Chondrocyte (in vitro differentiated cells): ENCODE measurements around the gene RNF207. TPM values are rescaled to one million over a fixed set of nuclear protein-coding genes. Genes with fewer than 3 reads are reported as not detected.
"Not testable (repeated sequence)": the region's sequence is repeated elsewhere in the genome, so short reads cannot be mapped to it uniquely, and the experiment has no call there.

ENCODE experiments used
- DNase-seq: peaks from one replicate; pipeline ENCODE4 v3.0.0; 2021; ENCODE audit warnings: mixed read lengths, low spot score
- H3K27ac Mint-ChIP-seq: one replicate; pipeline ENCODE4 v1.8.0; 2021; ENCODE audit warnings: mild to moderate bottlenecking, moderate library complexity, mixed read lengths; ENCODE audit not compliant: unreplicated experiment
- H3K27me3 Mint-ChIP-seq: 2 replicates; pipeline ENCODE4 v1.8.0; 2021; ENCODE audit warnings: low read depth, mixed read lengths
- H3K36me3 Mint-ChIP-seq: 2 replicates; pipeline ENCODE4 v1.8.0; 2021; ENCODE audit warnings: low read depth, mixed read lengths
- H3K4me1 Mint-ChIP-seq: 2 replicates; pipeline ENCODE4 v1.8.0; 2021; ENCODE audit warnings: low read depth, mild to moderate bottlenecking, mixed read lengths
- H3K4me3 Mint-ChIP-seq: one replicate; pipeline ENCODE4 v1.8.0; 2021; ENCODE audit warnings: mild to moderate bottlenecking, moderate library complexity, mixed read lengths; ENCODE audit not compliant: unreplicated experiment
- H3K9me3 Mint-ChIP-seq: 2 replicates; pipeline ENCODE4 v1.8.0; 2021; ENCODE audit warnings: low read depth, mixed read lengths
- total RNA-seq: library from RNA; stranded (reverse); gene quantifications from 3 replicates; pipeline ENCODE4 v1.2.1, GENCODE V29; 2021
- TF ChIP-seq, protein P1 (sequence below): fragments of 200-600 bp; sonication (generic); IDR thresholded peaks from 2 replicates; pipeline ENCODE4 v1.5.0; 2021; ENCODE audit warnings: antibody characterized with exemption, mild to moderate bottlenecking, moderate library complexity

The RNF207 gene
- total RNA-seq, 1 donor from 2014 or later, result 19.9 TPM

DNA sequence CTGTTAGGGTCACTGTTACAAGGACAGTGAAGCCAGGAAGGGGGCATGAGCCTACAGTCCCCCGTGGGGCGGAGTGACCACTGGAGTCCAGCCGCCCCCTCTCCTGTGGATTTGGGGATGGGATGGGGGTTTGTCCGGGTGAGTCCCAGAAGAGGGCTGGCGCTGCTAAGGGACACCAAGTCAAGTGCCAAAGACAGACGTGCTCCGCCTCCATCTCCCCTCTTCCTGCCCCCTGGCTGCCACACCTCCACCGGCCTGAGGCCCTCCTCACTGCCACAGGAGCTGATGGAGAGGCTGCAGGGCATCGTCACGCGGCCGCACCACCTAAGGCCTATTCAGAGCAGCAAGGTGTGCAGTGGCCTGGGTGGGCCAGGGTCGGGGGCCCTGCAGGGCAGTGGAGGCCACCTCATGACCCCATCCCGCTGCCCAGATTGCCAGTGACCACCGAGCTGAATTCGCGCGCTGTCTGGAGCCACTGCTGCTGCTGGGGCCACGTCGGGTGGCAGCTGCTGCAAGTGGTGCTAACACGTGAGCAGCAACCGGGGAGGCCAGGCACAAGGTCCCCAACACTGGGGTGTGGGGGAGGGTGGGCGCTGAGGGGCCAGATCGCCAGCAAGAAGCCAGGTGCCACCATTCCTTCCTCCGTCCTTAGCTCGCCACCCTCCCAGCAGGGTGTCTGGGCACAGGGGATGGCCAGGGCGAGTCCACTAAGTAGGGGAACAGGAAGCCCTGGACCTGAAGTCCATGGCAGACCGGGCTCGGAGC is 4.9 kb downstream of the RNF207 start:
- no peaks in the 10 kb centered on the region for H3K27me3 Mint-ChIP-seq
- no peak overlapping the region for H3K4me3 Mint-ChIP-seq
- no peaks in the 10 kb centered on the region for H3K9me3 Mint-ChIP-seq
- no peak for DNase-seq
- no peak overlapping the region for H3K27ac Mint-ChIP-seq
- peaks cover 23% of the 10 kb centered on the region for H3K4me1 Mint-ChIP-seq
- TF ChIP-seq, protein P1, sequence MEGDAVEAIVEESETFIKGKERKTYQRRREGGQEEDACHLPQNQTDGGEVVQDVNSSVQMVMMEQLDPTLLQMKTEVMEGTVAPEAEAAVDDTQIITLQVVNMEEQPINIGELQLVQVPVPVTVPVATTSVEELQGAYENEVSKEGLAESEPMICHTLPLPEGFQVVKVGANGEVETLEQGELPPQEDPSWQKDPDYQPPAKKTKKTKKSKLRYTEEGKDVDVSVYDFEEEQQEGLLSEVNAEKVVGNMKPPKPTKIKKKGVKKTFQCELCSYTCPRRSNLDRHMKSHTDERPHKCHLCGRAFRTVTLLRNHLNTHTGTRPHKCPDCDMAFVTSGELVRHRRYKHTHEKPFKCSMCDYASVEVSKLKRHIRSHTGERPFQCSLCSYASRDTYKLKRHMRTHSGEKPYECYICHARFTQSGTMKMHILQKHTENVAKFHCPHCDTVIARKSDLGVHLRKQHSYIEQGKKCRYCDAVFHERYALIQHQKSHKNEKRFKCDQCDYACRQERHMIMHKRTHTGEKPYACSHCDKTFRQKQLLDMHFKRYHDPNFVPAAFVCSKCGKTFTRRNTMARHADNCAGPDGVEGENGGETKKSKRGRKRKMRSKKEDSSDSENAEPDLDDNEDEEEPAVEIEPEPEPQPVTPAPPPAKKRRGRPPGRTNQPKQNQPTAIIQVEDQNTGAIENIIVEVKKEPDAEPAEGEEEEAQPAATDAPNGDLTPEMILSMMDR, result no peak
- peaks cover 8% of the 10 kb centered on the region for H3K36me3 Mint-ChIP-seq

DNA sequence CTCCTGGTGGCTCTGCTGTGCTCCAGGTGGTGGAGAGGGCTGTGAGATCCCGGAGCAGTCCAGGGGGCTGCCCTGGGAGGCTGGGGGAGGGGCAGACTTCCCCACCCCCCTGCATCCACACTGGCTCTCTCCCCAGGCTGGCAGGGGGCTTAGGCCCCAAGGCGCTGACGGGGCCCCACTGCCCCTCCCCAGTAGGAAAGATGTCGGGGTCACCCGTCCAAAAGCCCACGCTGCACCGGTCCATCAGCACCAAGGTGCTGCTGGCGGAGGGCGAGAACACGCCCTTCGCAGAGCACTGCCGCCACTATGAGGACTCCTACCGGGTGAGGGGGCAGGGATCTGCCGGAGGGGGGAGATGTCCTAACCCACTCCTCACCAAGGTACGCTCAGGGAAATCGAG is 5.8 kb downstream of the RNF207 start:
- no peak for DNase-seq
- Mint-ChIP-seq H3K36me3 (peaks cover 11% of the 10 kb centered on the region), H3K27me3 (no peaks in the 10 kb centered on the region), H3K4me3 (no peak overlapping the region), H3K27ac (no peak overlapping the region), H3K4me1 (peaks cover 21% of the 10 kb centered on the region), H3K9me3 (no peaks in the 10 kb centered on the region)
- TF ChIP-seq, protein P1, result no peak

DNA sequence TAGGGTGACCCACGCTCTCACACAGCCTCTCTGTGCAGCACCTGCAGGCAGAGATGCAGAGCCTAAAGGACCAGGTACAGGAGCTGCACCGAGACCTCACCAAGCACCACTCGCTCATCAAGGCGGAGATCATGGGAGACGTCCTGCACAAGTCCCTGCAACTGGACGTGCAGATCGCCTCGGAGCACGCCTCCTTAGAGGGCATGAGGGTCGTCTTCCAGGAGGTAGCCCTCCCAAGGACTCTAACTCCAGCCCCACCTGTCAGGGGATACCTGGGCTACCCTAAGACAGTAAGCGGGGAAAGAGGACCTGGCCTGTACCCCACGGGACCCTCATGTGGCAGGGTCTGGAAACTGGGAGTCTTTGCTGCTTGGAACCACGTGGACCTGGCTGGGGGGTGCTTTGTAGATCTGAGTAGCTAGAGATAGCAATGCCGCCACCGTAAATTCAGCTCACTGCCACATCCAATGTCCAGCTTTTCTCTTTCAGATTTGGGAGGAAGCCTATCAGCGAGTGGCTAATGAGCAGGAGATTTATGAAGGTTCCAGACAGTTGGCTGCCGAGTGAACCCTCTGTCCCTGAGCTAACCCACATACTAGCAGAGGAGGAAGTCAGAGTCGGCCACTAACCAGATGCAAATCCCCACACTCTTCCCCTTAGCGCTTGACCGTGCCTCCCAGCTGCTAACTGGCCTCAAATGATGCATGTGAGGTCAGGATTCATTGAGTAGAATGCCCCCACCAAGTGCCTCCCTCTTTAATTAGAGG is 6.5 kb downstream of the RNF207 start:
- H3K4me3 Mint-ChIP-seq, result no peak overlapping the region
- peaks cover 12% of the 10 kb centered on the region for H3K36me3 Mint-ChIP-seq
- no peak for DNase-seq

DNA sequence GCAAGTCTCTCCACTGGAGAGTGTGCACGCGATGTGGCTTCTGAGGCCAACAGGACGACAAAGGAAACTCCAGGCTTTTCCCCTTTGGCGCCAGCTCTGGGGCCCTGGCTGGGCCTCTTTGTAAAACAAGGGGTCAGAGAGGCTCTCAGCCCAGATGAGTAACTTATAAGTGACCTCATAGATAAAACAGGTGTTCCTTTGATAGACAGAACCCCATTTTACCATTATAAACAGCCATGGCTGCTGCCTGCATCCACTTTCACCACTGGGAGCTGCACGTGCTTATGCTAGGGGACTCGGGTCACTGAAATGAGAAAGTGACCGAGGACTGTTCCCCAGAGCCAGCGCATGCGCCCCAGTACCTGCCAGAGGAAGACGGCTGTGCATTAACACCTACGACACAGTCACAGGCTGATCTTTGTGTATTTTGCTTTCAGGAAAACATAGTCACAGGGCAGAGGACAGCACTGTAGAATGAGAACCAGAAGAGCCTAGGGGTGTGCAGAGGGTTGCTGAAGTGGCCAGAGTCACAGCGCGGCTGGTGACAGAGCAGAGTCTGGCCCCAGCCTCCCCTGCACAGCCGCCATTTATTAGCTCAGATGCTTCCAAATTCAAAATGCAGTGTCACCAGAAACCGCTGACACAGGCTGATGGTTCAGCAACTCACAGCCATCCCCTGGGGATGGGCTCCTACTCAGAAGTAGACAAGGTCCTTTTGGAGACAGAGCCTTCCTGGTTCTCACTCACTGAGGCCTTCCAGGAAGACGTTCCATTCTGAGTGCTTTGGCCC is 12.7 kb downstream of the RNF207 start:
- Mint-ChIP-seq H3K27me3 (no peaks in the 10 kb centered on the region), H3K4me1 (peaks cover 8% of the 10 kb centered on the region), H3K36me3 (peaks cover 13% of the 10 kb centered on the region), H3K4me3 (no peak overlapping the region), H3K27ac (no peak overlapping the region), H3K9me3 (no peaks in the 10 kb centered on the region)
- no peak for DNase-seq
- TF ChIP-seq, protein P1, result no peak

More for the DNA sequence above, 6.5 kb downstream of the RNF207 start:
- H3K4me1 Mint-ChIP-seq, result peaks cover 15% of the 10 kb centered on the region
- no peaks in the 10 kb centered on the region for H3K27me3 Mint-ChIP-seq
- no peak overlapping the region for H3K27ac Mint-ChIP-seq
- no peaks in the 10 kb centered on the region for H3K9me3 Mint-ChIP-seq
- TF ChIP-seq, protein P1, result no peak

DNA sequence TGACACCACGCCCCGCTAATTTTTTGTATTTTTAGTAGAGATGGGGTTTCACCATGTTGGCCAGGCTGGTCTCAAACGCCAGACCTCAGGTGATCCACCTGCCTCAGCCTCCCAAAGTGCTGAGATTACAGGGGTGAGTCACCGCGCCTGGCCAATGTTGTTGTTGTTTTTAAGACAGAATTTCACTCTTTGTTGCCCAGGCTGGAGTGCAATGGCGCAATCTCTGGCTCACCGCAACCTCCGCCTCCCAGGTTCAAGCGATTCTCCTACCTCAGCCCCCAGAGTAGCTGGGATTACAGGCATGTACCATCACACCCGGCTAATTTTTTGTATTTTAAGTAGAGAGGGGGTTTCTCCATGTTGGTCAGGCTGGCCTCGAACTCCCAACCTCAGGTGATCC is 13.7 kb downstream of the RNF207 start:
- not testable (repeated sequence) for H3K4me1 Mint-ChIP-seq, DNase-seq, H3K27me3 Mint-ChIP-seq, H3K9me3 Mint-ChIP-seq, H3K4me3 Mint-ChIP-seq, H3K27ac Mint-ChIP-seq
- H3K36me3 Mint-ChIP-seq, result peaks cover 19% of the 10 kb centered on the region
